Transverse colon (tissue), 1 donor: ENCODE results near the gene STRIP2.
"Not testable (repeated sequence)": the region's sequence is repeated elsewhere in the genome, so short reads cannot be mapped to it uniquely, and the experiment has no call there.

Source experiments
- EP300 ChIP-seq: sonication (generic); formaldehyde crosslinking; IDR thresholded peaks from one replicate; pipeline ENCODE4 v1.6.1; 2017; ENCODE audit warnings: antibody characterized with exemption, low read depth
- POLR2A ChIP-seq: fragments of 450-650 bp; IDR thresholded peaks from one replicate; pipeline ENCODE4 v1.6.1; 2016; ENCODE audit warnings: antibody characterized with exemption, mild to moderate bottlenecking, moderate library complexity

- not testable (repeated sequence) for TF ChIP-seq EP300, POLR2A
Observed at GRCh38 chr7:129446925-129447324, 12.7 kb downstream of the STRIP2 start.
